BE2C (cell line): Measurements from ENCODE around the gene ANKDD1A.

Source experiments
- DNase-seq: peaks from one replicate; pipeline ENCODE4 v3.0.0-alpha.2; 2020
- H3K27me3 ChIP-seq: fragments of 250-450 bp; sonication (Bioruptor Pico); 2 replicates; pipeline ENCODE4 v1.5.1; 2020; ENCODE audit warnings: mild to moderate bottlenecking
- H3K36me3 ChIP-seq: fragments of 250-450 bp; sonication (Bioruptor Pico); 2 replicates; pipeline ENCODE4 v1.5.1; 2020; ENCODE audit warnings: mild to moderate bottlenecking
- H3K4me1 ChIP-seq: fragments of 250-450 bp; sonication (Bioruptor Pico); 2 replicates; pipeline ENCODE4 v1.5.1; 2020
- H3K4me3 ChIP-seq: 2 replicates; pipeline ENCODE4 v1.5.1; 2011; ENCODE audit warnings: low read depth, low read length
- H3K9me3 ChIP-seq: fragments of 250-450 bp; sonication (Bioruptor Pico); 2 replicates; pipeline ENCODE4 v1.5.1; 2020
- TF ChIP-seq, protein P1 (sequence below): IDR thresholded peaks from 2 replicates; pipeline ENCODE4 v1.5.1; 2012; ENCODE audit warnings: mild to moderate bottlenecking, low read depth, low read length

ANKDD1A gene

DNA sequence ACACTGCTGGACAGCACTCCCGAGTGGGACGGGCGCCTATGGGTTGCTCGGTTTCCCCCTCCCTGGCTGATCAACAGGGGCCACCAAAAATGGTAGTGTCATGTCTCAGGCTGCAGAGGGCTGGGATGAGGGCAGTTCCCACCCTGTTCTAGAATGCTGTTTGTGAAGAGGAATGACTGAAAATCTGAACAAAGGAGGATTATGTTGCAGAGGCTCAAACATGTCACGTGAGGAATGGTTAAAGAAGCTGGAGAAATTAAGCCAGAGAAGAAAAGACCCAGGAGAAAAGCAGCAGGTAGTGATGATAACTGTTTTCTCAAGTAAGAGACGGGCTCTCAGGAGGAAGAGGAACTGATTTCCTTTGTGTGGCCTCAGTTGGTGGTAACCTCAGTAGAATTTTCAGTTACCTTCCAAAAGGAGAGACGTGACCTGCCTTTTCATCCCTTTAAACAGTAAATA lies 67.6 kb downstream of the ANKDD1A start:
- DNase-seq, result no peak
- no peaks in the 10 kb centered on the region for H3K9me3 ChIP-seq
- H3K36me3 ChIP-seq, result peaks cover 35% of the 10 kb centered on the region
- TF ChIP-seq, protein P1, sequence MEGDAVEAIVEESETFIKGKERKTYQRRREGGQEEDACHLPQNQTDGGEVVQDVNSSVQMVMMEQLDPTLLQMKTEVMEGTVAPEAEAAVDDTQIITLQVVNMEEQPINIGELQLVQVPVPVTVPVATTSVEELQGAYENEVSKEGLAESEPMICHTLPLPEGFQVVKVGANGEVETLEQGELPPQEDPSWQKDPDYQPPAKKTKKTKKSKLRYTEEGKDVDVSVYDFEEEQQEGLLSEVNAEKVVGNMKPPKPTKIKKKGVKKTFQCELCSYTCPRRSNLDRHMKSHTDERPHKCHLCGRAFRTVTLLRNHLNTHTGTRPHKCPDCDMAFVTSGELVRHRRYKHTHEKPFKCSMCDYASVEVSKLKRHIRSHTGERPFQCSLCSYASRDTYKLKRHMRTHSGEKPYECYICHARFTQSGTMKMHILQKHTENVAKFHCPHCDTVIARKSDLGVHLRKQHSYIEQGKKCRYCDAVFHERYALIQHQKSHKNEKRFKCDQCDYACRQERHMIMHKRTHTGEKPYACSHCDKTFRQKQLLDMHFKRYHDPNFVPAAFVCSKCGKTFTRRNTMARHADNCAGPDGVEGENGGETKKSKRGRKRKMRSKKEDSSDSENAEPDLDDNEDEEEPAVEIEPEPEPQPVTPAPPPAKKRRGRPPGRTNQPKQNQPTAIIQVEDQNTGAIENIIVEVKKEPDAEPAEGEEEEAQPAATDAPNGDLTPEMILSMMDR, result no peak
- no peak overlapping the region for H3K4me3 ChIP-seq
- no peaks in the 10 kb centered on the region for H3K4me1 ChIP-seq
- no peaks in the 10 kb centered on the region for H3K27me3 ChIP-seq

DNA sequence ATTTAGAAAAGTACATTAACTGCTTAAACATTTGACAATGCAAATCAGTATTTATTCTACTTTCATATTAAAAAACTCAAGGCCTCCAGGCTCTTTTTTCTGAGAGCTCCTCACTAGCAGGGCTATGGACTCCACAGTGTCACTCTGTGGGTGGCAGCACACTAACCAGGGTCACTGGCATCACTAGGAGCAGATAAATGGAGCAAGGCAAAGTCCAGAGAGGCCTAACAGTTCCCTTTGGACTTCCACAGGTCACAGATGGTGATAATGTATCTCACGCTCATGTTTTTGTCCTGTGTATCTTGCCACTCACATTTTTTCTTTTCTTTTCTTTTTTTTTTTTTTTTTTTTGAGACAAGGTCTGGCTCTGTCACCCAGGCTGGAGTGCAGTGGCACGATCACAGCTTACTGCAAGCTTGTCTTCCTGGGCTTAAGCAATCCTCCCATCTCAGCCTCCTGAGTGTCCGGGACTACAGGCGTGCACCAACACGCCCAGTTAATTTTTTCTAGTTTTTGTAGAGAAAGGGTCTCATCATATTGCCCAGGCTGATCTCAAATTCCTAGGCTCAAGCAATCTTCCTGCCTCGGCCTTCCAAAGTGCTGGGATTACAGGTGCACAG lies 70.2 kb downstream of the ANKDD1A start:
- Histone ChIP-seq H3K9me3 (no peaks in the 10 kb centered on the region), H3K27me3 (no peaks in the 10 kb centered on the region), H3K4me1 (no peaks in the 10 kb centered on the region), H3K36me3 (peaks cover 23% of the 10 kb centered on the region), H3K4me3 (no peak overlapping the region)
- no peak for DNase-seq
- TF ChIP-seq, protein P1, result no peak

DNA sequence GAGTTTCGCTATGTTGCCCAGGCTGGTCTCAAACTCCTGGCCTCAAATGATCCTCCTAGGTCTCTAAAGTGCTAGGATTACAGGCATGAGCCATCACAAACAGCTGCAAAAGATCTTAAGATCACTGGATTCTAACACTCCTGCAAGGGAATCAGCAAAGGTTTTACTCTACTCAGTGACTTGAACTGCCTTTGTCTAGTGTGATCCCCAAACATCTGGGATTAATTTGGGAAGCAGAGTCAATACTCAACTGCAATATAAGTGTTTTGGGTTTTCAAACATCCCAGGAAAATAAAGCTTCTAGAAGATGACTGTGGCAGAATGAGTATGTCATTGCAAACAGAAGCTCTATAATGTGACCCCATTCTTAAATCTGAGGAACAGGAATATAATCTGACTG lies 70.8 kb downstream of the ANKDD1A start:
- TF ChIP-seq, protein P1, result no peak
- Histone ChIP-seq H3K4me1 (no peaks in the 10 kb centered on the region), H3K27me3 (no peaks in the 10 kb centered on the region), H3K4me3 (no peak overlapping the region), H3K36me3 (peaks cover 22% of the 10 kb centered on the region), H3K9me3 (no peaks in the 10 kb centered on the region)
- DNase-seq, result no peak

DNA sequence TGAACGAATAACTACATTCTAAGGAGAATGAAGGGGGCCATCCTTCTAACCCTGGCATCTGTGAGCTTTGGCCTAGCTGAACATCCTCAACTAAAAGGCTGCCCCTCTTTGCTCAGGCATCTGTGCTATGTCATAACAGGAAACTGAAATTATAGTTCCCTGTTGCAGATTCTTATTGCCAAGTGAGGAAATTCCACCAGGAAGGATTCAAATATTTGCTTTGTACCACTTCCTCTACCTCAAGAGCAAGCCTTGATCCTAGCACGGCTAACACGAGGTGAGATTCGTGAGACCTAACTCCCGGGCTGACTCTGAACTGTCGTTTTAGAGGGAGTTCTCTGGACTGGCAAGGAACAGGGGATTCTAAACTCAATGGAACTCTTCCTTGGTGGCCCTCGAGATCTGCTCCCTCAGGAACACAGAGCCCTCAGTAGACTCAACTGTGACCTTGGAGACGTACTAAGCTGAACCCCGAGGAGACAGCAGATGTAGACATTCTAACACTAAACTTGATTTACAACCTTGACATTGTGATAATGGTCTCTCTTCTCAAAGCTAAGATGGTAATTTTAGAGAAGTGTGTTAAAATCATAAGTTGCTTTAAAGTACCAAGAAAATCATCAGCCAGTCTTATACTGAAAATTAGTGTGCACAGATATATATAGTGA lies 73.8 kb downstream of the ANKDD1A start:
- Histone ChIP-seq H3K36me3 (peaks cover 5% of the 10 kb centered on the region; the same call in 1 of the 2 replicates), H3K4me1 (peaks cover 4% of the 10 kb centered on the region; the same call in 1 of the 2 replicates), H3K27me3 (no peaks in the 10 kb centered on the region), H3K4me3 (no peak overlapping the region), H3K9me3 (no peaks in the 10 kb centered on the region)
- TF ChIP-seq, protein P1, result no peak
- DNase-seq, result no peak

DNA sequence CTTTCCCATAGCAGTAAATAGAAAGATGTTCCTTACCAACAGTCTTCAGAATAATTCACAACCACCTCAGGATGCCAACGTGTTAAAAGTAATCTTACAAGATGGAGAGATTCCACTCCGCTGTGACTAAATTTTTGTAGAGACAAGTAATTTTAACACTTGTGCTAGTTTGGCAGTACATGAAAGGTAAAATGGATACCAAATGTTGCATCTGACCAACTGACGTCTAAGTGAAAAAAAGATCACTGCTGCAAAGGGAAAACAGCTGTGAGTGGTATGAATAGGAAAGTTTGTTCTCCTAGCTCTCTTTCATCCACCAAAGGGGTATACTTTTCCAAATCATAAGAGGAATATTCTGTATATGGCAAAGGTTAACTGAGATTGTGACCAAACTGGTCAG lies 75.4 kb downstream of the ANKDD1A start:
- H3K9me3 ChIP-seq, result no peaks in the 10 kb centered on the region
- H3K36me3 ChIP-seq, result peaks cover 5% of the 10 kb centered on the region; the same call in 1 of the 2 replicates
- no peak for DNase-seq
- no peaks in the 10 kb centered on the region for H3K27me3 ChIP-seq
- peaks cover 5% of the 10 kb centered on the region; the same call in 1 of the 2 replicates for H3K4me1 ChIP-seq
- TF ChIP-seq, protein P1, result no peak
- H3K4me3 ChIP-seq, result no peak overlapping the region
